HG03520 (cell line): ENCODE data around the gene ECI1.
"Not testable (repeated sequence)": the region's sequence is repeated elsewhere in the genome, so short reads cannot be mapped to it uniquely, and the experiment has no call there.

Experiments used
- ATAC-seq: cut with Tn5 transposase; IDR thresholded peaks from one replicate; pipeline ENCODE4 v1.9.1; 2021; ENCODE audit warnings: mild to moderate bottlenecking, moderate library complexity; ENCODE audit not compliant: unreplicated experiment

ECI1 gene

GRCh38 chr16:2257726-2258125 is 6.3 kb upstream of the ECI1 start:
- ATAC-seq, result no peak

GRCh38 chr16:2256531-2257140 is 5.2 kb upstream of the ECI1 start:
- ATAC-seq, result no peak

GRCh38 chr16:2253293-2253692 is 1.9 kb upstream of the ECI1 start:
- ATAC-seq, result no peak

- no peak for ATAC-seq
Measured at GRCh38 chr16:2252806-2253148, 1.4 kb upstream of the ECI1 start.

DNA sequence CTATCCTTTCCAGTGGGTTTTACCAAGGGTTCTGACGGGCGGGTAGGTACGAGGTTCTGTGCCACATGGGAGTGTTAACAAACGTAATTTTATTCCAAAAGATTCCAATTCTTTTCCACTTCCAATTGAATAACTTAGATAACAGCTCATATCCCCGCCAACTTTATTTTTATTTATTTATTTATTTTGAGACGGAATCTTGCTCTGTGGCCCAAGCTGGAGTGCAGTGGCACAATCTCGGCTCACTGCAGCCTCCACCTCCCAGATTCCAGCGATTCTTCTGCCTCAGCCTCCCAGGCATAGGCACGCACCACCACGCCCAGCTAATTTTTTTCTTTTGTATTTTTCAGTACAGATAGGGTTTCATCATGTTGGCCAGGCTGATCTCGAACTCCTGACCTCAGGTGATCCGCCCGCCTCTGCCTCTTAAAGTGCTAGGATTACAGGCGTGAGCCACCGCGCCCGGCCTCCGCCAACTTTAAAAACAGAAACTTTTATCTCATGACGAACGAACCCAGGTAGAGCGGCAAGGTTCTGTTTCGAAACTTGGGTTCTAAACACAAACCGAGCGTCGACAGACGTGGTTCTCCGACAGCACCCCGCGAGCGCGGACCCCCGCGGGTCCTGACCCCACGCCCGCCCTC is 613 bp downstream of the ECI1 start:
- no peak for ATAC-seq

GRCh38 chr16:2246301-2246885 is 5.0 kb downstream of the ECI1 start:
- no peak for ATAC-seq

GRCh38 chr16:2244926-2245795 is 6.2 kb downstream of the ECI1 start:
- ATAC-seq, result no peak

- ATAC-seq, result no peak
Measured at GRCh38 chr16:2244301-2244700, 7.1 kb downstream of the ECI1 start.

DNA sequence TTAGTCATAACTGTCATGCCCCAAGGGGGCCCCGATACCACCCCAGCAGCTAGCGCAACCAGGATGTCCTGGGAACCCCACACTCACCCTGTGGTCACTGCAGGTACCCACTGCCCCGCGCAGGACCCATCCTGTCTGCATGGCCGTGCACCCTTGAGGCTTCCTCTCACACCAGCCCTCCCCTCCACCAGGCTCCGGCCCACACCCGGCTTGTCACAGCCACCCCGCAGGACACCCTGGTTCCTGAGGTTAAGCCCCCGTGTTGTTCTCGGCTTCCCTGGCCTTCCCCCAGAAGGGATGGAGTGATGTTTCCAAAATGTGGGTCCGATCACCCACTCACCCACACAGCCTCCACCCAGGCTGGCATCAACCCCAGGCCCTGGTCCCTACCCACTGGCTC is 7.6 kb downstream of the ECI1 start:
- ATAC-seq, result no peak

- ATAC-seq, result no peak
Measured at GRCh38 chr16:2243031-2243528, 8.3 kb downstream of the ECI1 start.

DNA sequence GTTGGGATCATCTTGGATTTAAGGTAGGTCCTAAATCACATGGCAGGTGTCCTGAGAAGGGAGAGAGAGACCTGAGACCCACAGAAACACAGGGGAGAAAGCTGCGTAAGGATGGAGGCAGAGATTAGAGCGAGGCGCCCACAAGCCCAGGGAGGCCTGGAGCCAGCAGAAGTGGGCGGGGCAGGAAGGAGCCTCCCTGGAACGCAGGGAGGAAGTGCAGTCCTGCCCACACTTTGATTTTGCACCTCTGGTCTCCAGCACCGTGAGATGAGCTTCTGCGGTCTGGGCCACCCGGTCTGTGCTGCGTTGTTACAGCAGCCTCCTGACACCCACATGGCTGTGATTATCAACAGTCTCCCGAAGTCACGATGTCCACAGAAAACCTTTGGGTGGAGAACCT is 8.8 kb downstream of the ECI1 start:
- ATAC-seq, result no peak

DNA sequence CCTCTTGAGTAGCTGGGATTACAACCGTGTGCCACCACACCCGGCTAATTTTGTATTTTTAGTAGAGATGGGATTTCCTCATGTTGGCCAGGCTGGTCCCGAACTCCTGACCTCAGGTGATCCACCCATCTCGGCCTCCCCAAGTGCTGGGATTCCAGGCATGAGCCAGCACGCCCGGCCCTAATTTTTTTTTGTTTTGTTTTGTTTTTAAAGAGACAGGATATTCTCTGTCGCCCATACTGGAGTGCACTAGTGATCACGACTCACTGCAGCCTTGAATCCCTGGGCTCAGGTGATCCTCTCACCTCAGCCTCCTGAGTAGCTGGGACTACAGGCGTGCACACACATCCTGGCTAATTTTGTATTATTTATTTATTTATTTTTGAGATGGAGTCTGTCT is 11.1 kb downstream of the ECI1 start:
- ATAC-seq, result not testable (repeated sequence)

GRCh38 chr16:2238838-2239675 is 12.3 kb downstream of the ECI1 start:
- no peak for ATAC-seq

- ATAC-seq, result no peak
Measured at GRCh38 chr16:2238150-2238837, 13.1 kb downstream of the ECI1 start.

DNA sequence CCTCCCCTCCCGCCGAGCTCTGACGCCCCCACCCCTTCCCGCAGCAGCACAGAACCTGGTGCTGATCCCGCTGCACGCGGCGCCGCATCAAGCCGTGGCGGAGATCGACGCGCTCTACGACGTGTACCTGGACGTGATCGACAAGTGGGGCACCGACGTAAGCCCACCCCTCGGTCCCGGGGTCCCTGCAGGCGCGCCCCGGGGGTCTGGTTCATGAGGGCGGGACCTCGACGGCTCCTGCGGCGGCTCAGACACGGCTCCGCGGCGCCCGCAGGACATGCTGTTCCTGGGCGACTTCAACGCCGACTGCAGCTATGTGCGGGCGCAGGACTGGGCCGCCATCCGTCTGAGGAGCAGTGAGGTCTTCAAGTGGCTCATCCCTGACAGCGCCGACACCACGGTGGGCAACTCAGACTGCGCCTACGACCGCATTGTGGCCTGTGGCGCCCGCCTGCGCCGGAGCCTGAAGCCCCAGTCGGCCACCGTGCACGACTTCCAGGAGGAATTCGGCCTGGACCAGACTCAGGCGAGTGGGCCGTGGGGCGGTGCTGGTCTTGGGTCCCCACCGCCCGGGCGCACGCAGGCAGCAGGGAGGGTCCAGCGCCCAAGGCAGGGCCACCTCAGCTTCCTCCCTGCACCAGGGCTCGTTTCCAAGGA is 13.8 kb downstream of the ECI1 start:
- no peak for ATAC-seq

DNA sequence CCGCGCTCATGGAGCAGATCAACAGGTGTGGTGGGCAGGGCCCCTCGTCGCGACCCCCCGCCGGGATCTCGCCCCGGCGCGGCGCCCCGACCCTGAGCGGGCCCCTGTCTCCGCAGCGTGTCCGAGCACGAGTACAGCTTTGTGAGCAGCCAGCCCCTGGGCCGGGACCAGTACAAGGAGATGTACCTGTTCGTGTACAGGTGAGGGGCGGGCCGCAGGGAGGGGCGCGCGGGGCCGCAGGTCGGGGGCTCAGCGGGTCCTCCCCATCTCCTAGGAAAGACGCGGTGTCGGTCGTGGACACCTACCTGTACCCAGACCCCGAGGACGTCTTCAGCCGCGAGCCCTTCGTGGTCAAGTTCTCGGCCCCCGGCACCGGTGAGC is 14.3 kb downstream of the ECI1 start:
- no peak for ATAC-seq

DNA sequence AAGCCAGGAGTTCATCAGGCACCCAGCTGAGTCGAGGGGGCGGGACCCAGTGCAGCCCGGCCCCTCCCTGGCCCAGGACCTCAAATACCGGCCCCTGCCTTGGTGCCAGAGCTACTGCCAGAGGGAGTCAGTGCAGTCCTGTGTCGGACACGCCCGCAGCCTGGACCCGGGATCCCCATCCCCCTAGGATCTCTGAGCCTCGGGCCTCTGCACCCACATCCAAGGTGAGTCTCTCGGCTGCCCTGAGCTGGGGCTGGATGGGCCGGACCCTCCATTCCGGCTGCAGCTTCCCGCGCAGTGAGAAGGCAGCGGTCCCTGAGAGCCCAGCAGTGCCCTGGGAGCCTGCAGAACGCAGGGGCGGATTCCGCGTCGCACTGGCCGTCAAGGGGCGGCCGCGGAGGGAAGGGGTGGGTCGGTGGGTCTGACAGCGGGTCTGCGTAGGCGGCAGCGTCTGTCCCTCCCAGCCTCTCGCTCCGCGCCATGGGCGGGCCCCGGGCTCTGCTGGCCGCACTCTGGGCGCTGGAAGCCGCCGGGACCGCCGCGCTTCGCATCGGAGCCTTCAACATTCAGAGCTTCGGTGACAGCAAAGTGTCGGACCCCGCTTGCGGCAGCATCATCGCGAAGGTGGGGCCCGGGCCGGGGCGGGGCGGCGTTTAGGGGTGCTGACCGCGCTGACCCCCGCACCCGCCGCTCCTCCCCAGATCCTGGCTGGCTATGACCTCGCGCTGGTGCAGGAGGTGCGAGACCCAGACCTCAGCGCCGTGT is 14.9 kb downstream of the ECI1 start, which contains the start of gene DNASE1L2:
Gene DNASE1L2 (plus strand): TSS at position 108 of the 765 bp plus-strand sequence. CDS start 373 bp downstream, at position 481.
- no peak for ATAC-seq

- no peak for ATAC-seq
Measured at GRCh38 chr16:2235695-2236336, 15.6 kb downstream of the ECI1 start.
